H1 (cell line): ENCODE measurements around the gene MMP17. TPM values are rescaled to one million over a fixed set of nuclear protein-coding genes. Genes with fewer than 3 reads are reported as not detected.

Experiments
- CTCF ChIA-PET: fragments of 300-600 bp; sonication (Branson Sonifier 250); formaldehyde crosslinking; loops from one replicate; lab custom pipeline; 2021; ENCODE audit not compliant: partially characterized antibody; lab: Charles Lee
- POLR2A ChIA-PET: fragments of 300-600 bp; sonication (Branson Sonifier 250); formaldehyde crosslinking; loops from one replicate; lab custom pipeline; 2021; ENCODE audit warnings: inconsistent platforms; ENCODE audit not compliant: partially characterized antibody; lab: Charles Lee
- DNase-seq, 2 experiments: peaks; one replicate each; pipeline versions ENCODE4 v3.0.0 to v3.0.0-alpha.2; 2010 to 2022; ENCODE audit warnings: low spot score in 2 of 2, low read depth in 1 of 2, mixed read lengths in 1 of 2
- FAIRE-seq: peaks from 2 replicates; lab custom pipeline; 2011; peaks lifted over from hg19 to GRCh38; lab: Jason Lieb, UNC
- H2AFZ ChIP-seq: 2 replicates; pipeline ENCODE4 v1.8.1; 2012; ENCODE audit warnings: low read length, inconsistent platforms
- H2AK5ac ChIP-seq: 2 replicates; pipeline ENCODE4 v1.6.1; 2013; ENCODE audit warnings: low read depth, low read length
- H2BK120ac ChIP-seq: replicated peaks from 2 replicates; pipeline ENCODE3; 2013; ENCODE audit warnings: low read depth, low read length, inconsistent platforms
- H2BK12ac ChIP-seq: 2 replicates; pipeline ENCODE4 v1.6.1; 2013; ENCODE audit warnings: low read depth, low read length
- H2BK15ac ChIP-seq: 2 replicates; pipeline ENCODE4 v1.6.1; 2013; ENCODE audit warnings: low read length
- H2BK20ac ChIP-seq: 2 replicates; pipeline ENCODE4 v1.6.1; 2013; ENCODE audit warnings: low read length
- H2BK5ac ChIP-seq: 2 replicates; pipeline ENCODE4 v1.6.1; 2013; ENCODE audit warnings: low read depth, low read length
- H3K14ac ChIP-seq: 2 replicates; pipeline ENCODE4 v1.6.1; 2013; ENCODE audit warnings: inconsistent platforms; ENCODE audit not compliant: insufficient read length
- H3K18ac ChIP-seq: 2 replicates; pipeline ENCODE4 v1.6.1; 2013; ENCODE audit warnings: low read length; ENCODE audit errors: extremely low read depth
- H3K23ac ChIP-seq: 2 replicates; pipeline ENCODE4 v1.6.1; 2013; ENCODE audit warnings: inconsistent platforms; ENCODE audit not compliant: insufficient read length
- H3K23me2 ChIP-seq: 2 replicates; pipeline ENCODE4 v1.6.1; 2013; ENCODE audit warnings: low read depth, low read length
- H3K27ac ChIP-seq: 2 replicates; pipeline ENCODE4 v1.6.1; 2011; ENCODE audit warnings: low read depth, low read length, inconsistent platforms
- H3K27me3 ChIP-seq, 4 experiments: replicated peaks in 1 of 4; 1 replicate in 1 of 4; 2 replicates in 3 of 4; pipeline versions ENCODE4 v1.6.1 to v1.8.1; 2011 to 2013; ENCODE audit warnings: low read length in 3 of 4, mild to moderate bottlenecking in 3 of 4, inconsistent platforms in 2 of 4, mixed read lengths in 2 of 4, moderate library complexity in 1 of 4; ENCODE audit not compliant: control insufficient read depth in 3 of 4, insufficient read depth in 3 of 4; ENCODE audit errors: extremely low read depth in 1 of 4
- H3K36me3 ChIP-seq, 4 experiments: 2 replicates each; pipeline versions ENCODE4 v1.6.1 to v1.8.1; 2011 to 2013; ENCODE audit warnings: mild to moderate bottlenecking in 4 of 4, low read length in 3 of 4, moderate library complexity in 2 of 4, control low read depth in 1 of 4, inconsistent platforms in 1 of 4; ENCODE audit not compliant: insufficient read depth in 4 of 4, control insufficient read depth in 2 of 4
- H3K4ac ChIP-seq: replicated peaks from 2 replicates; pipeline ENCODE3; 2013; ENCODE audit warnings: low read length, low read depth, mixed read lengths, inconsistent platforms; ENCODE audit not compliant: insufficient read length
- H3K4me1 ChIP-seq, 4 experiments: replicated peaks in 1 of 4; 1 replicate in 1 of 4; 2 replicates in 3 of 4; pipeline versions ENCODE4 v1.6.1 to v1.8.1; 2011 to 2013; ENCODE audit warnings: low read length in 3 of 4, inconsistent platforms in 2 of 4, mixed read lengths in 1 of 4; ENCODE audit not compliant: insufficient read depth in 4 of 4, control insufficient read depth in 3 of 4
- H3K4me2 ChIP-seq, 2 experiments: 2 replicates each; pipeline versions ENCODE4 v1.6.1 to v1.8.1; 2011 to 2013; ENCODE audit warnings: low read depth in 2 of 2, low read length in 2 of 2, control low read depth in 1 of 2, inconsistent platforms in 1 of 2, mild to moderate bottlenecking in 1 of 2; ENCODE audit not compliant: insufficient read depth in 1 of 2
- H3K4me3 ChIP-seq, 4 experiments: fragments of 200-600, 300-600 bp in 1 of 4; sonication (generic), shearing (Covaris generic), sonication (Bioruptor Twin) in 1 of 4; 2 replicates each; pipeline versions ENCODE4 v1.5.1 to v1.8.1; 2011 to 2016; ENCODE audit warnings: low read length in 4 of 4, low read depth in 3 of 4, control low read depth in 2 of 4, inconsistent platforms in 2 of 4, mild to moderate bottlenecking in 2 of 4, mixed read lengths in 1 of 4, moderate library complexity in 1 of 4; ENCODE audit not compliant: insufficient read depth in 2 of 4; ENCODE audit errors: extremely low read depth in 1 of 4
- H3K56ac ChIP-seq: replicated peaks from 2 replicates; pipeline ENCODE3; 2013; ENCODE audit warnings: low read depth, mild to moderate bottlenecking, mixed read lengths, low read length, inconsistent platforms; ENCODE audit not compliant: insufficient read length
- H3K79me1 ChIP-seq: 2 replicates; pipeline ENCODE4 v1.6.1; 2013; ENCODE audit warnings: low read depth, low read length, control low read depth
- H3K79me2 ChIP-seq, 2 experiments: 2 replicates each; pipeline versions ENCODE4 v1.6.1 to v1.8.1; 2012 to 2013; ENCODE audit warnings: low read length in 2 of 2, mild to moderate bottlenecking in 2 of 2, inconsistent platforms in 1 of 2; ENCODE audit not compliant: insufficient read depth in 2 of 2, control insufficient read depth in 1 of 2
- H3K9ac ChIP-seq, 4 experiments: replicated peaks in 1 of 4; 1 replicate in 1 of 4; 2 replicates in 3 of 4; pipeline versions ENCODE4 v1.6.1 to v1.8.1; 2011 to 2013; ENCODE audit warnings: low read depth in 3 of 4, low read length in 3 of 4, control low read depth in 2 of 4, mild to moderate bottlenecking in 2 of 4, moderate library complexity in 2 of 4, inconsistent platforms in 1 of 4; ENCODE audit errors: extremely low read depth in 1 of 4
- H3K9me3 ChIP-seq, 2 experiments: 2 replicates each; pipeline versions ENCODE4 v1.6.1 to v1.8.1; 2012 to 2013; ENCODE audit warnings: mild to moderate bottlenecking in 2 of 2, moderate library complexity in 2 of 2, control low read depth in 1 of 2, inconsistent platforms in 1 of 2, low read depth in 1 of 2, low read length in 1 of 2, mixed read lengths in 1 of 2; ENCODE audit not compliant: insufficient read depth in 2 of 2
- H4K20me1 ChIP-seq, 2 experiments: replicated peaks in 1 of 2; 2 replicates each; pipeline versions ENCODE3 to v1.8.1; 2011 to 2013; ENCODE audit warnings: inconsistent platforms in 2 of 2, low read length in 2 of 2, mild to moderate bottlenecking in 1 of 2; ENCODE audit not compliant: insufficient read depth in 2 of 2, control insufficient read depth in 1 of 2
- H4K5ac ChIP-seq: 2 replicates; pipeline ENCODE4 v1.6.1; 2013; ENCODE audit warnings: low read length, low read depth, mixed read lengths, inconsistent platforms; ENCODE audit not compliant: insufficient read length
- H4K8ac ChIP-seq: 2 replicates; pipeline ENCODE4 v1.8.0; 2013; ENCODE audit warnings: mild to moderate bottlenecking, moderate library complexity, low read length, inconsistent platforms; ENCODE audit not compliant: insufficient read depth; ENCODE audit errors: extremely low read depth
- H4K91ac ChIP-seq: replicated peaks from 2 replicates; pipeline ENCODE3; 2013; ENCODE audit warnings: low read length, mixed read lengths, inconsistent platforms; ENCODE audit not compliant: insufficient read length
- WGBS, 2 experiments: shearing (Covaris generic) in 1 of 2; methylation state at CpG; one replicate each; pipeline versions ENCODE4 v1.1.6 to v1.1.7; 2013 to 2015; ENCODE audit warnings: low lambda C conversion rate in 2 of 2, mixed read lengths in 2 of 2, inconsistent platforms in 1 of 2, low coverage in 1 of 2, missing lambda C conversion rate in 1 of 2; ENCODE audit not compliant: insufficient replicate concordance in 2 of 2, insufficient coverage in 1 of 2, insufficient read length in 1 of 2; ENCODE audit errors: extremely low coverage in 1 of 2, missing lambda C conversion rate in 1 of 2; 5-methylcytosine and 5-hydroxymethylcytosine counted together
- polyA plus RNA-seq, 7 experiments: library from polyadenylated mRNA; depleted of rRNA in 3 of 7; stranded (reverse) in 5 of 7; unstranded in 2 of 7; fragments of >200 nt in 5 of 7; fragments of 200-250 nt in 2 of 7; gene quantifications; 1 replicate in 5 of 7; 2 replicates in 1 of 7; 4 replicates in 1 of 7; pipeline versions ENCODE4 v1.2.1 to v1.2.3, GENCODE V29; 2011 to 2013; ENCODE audit warnings: missing spikeins in 2 of 7, mixed read lengths in 2 of 7
- total RNA-seq: library from RNA; stranded (reverse); fragmentation: NEBNext Ultra II Directional; extraction: Animal tissue kit (Norgen Biotek cat#: 25700); gene quantifications from 2 replicates; pipeline ENCODE4 v1.2.1, GENCODE V29; 2021

The MMP17 gene
- total and polyA plus RNA-seq, 2 of the 8 experiments (the other 6 are each of a cell fraction or from before 2014, with no cell fraction given): 41.3 to 53.8 TPM

GRCh38 chr12:131801254-131801866 is 26.8 kb upstream of the MMP17 start:
- no peak for FAIRE-seq

More at GRCh38 chr12:131801254-131801866, 26.8 kb upstream of the MMP17 start:
- CTCF ChIA-PET: no interaction called here
- H3K56ac ChIP-seq: no peak overlapping the region
- no peak overlapping the region for H4K8ac ChIP-seq
- H2AFZ ChIP-seq: no peak overlapping the region
- H2AK5ac ChIP-seq: no peak overlapping the region
- POLR2A ChIA-PET: no interaction called here
- no peak overlapping the region for H3K27ac ChIP-seq
- no peak overlapping the region for H2BK120ac ChIP-seq
- no peaks in the 10 kb centered on the region; a peak in 1 of 4 replicates for H3K9me3 ChIP-seq
- peaks cover 2 to 13% (median 6%) of the 10 kb centered on the region in 4 experiments; a peak in 6 of 8 replicates for H3K36me3 ChIP-seq
- no peaks in the 10 kb centered on the region for H4K20me1 ChIP-seq
- H3K23ac ChIP-seq: no peak overlapping the region
- no peak overlapping the region for H2BK12ac ChIP-seq
- H3K14ac ChIP-seq: no peak overlapping the region
- H3K79me2 ChIP-seq: no peaks in the 10 kb centered on the region
- no peak overlapping the region for H3K4ac ChIP-seq
- WGBS, 2 experiments: 80% methylated on average over 21 of the region's 35 CpGs; no CpG with 5 or more reads in 1 of the 2 experiments
- H2BK20ac ChIP-seq: no peak overlapping the region
- H4K91ac ChIP-seq: no peak overlapping the region
- H3K18ac ChIP-seq: no peak overlapping the region
- H4K5ac ChIP-seq: no peak overlapping the region
- no peak overlapping the region for H3K4me3 ChIP-seq
- peaks cover 0 to 5% (median 0%) of the 10 kb centered on the region in 4 experiments; a peak in 2 of 7 replicates for H3K4me1 ChIP-seq
- H3K9ac ChIP-seq: no peak overlapping the region
- no peak for DNase-seq
- no peaks in the 10 kb centered on the region for H3K79me1 ChIP-seq
- H3K4me2 ChIP-seq: no peak overlapping the region
- no peaks in the 10 kb centered on the region for H3K27me3 ChIP-seq
- H2BK5ac ChIP-seq: no peak overlapping the region; the same call in 1 of the 2 replicates
- H3K23me2 ChIP-seq: no peaks in the 10 kb centered on the region
- H2BK15ac ChIP-seq: no peak overlapping the region
